Mesothelial cell of epicardium (in vitro differentiated cells): ENCODE results near the gene RUNX2. TPM values are rescaled to one million over a fixed set of nuclear protein-coding genes. Genes with fewer than 3 reads are reported as not detected.

Experiments used
- DNase-seq, 2 experiments: peaks; one replicate each; pipeline ENCODE4 v3.0.0; 2021; ENCODE audit warnings: low spot score in 2 of 2; ENCODE audit not compliant: unreplicated experiment in 2 of 2
- H3K27ac Mint-ChIP-seq: 2 replicates; pipeline ENCODE4 v1.8.0; 2021; ENCODE audit warnings: mixed read lengths
- H3K27me3 Mint-ChIP-seq: 2 replicates; pipeline ENCODE4 v1.8.0; 2021; ENCODE audit warnings: low read depth, mixed read lengths
- H3K36me3 Mint-ChIP-seq: 2 replicates; pipeline ENCODE4 v1.8.0; 2021; ENCODE audit warnings: mixed read lengths
- H3K4me1 Mint-ChIP-seq: 2 replicates; pipeline ENCODE4 v1.8.0; 2021; ENCODE audit warnings: mixed read lengths
- H3K4me3 Mint-ChIP-seq: 2 replicates; pipeline ENCODE4 v1.8.0; 2021; ENCODE audit warnings: mild to moderate bottlenecking, moderate library complexity, mixed read lengths
- H3K9me3 Mint-ChIP-seq: 2 replicates; pipeline ENCODE4 v1.8.0; 2021; ENCODE audit warnings: mixed read lengths
- CTCF ChIP-seq: fragments of 200-600 bp; sonication (generic); IDR thresholded peaks from one replicate; pipeline ENCODE4 v1.5.0; 2021; ENCODE audit warnings: antibody characterized with exemption; ENCODE audit not compliant: unreplicated experiment
- total RNA-seq: library from RNA; stranded (reverse); gene quantifications from 3 replicates; pipeline ENCODE4 v1.2.1, GENCODE V29; 2021

Gene RUNX2
- total RNA-seq, 1 donor from 2014 or later = 4.4 TPM

DNA sequence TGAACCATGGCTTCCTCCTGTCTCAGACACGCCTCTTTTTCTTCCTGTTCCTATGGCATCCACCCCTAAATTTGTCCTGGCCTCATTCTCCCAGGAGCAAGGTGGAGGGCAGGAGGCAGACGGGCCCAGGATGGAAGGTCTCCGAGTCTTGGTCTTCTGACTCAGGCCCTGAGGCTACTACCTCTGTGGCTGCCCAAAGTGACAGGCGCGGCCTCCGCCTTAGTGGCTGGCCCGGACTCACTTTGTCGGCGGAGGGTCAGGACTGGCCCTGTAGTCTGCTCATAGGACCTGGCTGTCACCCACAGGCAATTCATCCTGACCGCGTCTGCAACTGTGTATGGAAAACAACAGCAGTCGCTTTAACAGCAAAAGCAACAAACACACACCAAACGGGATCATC lies 312.7 kb downstream of the RUNX2 start:
- TF ChIP-seq CTCF = no peak
- H3K27ac Mint-ChIP-seq = no peak overlapping the region
- H3K4me1 Mint-ChIP-seq = peaks cover 29% of the 10 kb centered on the region
- H3K27me3 Mint-ChIP-seq = peaks cover 24% of the 10 kb centered on the region
- H3K36me3 Mint-ChIP-seq = no peaks in the 10 kb centered on the region
- no peak for DNase-seq
- no peak overlapping the region for H3K4me3 Mint-ChIP-seq
- H3K9me3 Mint-ChIP-seq = no peaks in the 10 kb centered on the region

DNA sequence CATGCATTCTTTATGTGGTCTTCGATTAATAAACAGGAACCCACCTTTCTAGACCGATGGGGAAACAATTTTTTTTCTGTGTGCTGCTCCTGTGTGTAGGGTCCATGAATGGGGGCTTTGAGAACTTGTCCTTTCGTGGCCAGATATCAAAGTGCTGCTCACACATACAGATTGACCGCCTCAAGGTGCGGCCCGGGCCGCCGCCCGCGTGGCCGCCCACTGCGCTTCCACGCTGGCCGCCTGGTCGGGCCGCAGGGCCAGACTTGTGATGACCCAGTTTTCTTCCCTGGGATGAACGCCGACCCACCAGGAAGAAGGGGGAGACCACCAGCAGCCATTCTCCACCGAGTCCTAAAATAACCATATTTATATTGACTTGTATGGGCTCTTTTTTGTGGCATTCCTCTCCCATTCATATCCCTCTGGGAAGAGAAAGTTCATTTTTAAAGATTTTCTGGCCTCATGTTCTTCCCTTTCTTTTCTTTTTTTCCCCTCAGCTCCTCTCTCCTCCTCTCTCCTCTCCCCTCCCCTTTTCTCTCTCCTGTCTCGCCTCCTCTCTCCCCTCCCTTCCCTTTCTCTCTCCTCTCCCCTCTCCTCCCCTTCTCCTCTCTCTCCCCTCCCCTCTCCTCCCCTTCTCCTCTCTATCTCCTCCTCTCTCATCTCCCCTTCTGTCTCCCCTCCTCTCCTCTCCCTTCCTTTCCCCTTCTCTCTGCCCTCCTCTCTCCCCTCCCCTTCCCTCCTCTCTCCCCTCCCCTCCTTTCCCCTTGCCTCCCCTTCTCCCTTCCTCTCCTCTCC lies 314.4 kb downstream of the RUNX2 start:
- TF ChIP-seq CTCF = no peak
- no peak for DNase-seq
- H3K4me1 Mint-ChIP-seq = peaks cover 36% of the 10 kb centered on the region
- H3K4me3 Mint-ChIP-seq = no peak overlapping the region
- H3K36me3 Mint-ChIP-seq = no peaks in the 10 kb centered on the region
- peaks cover 24% of the 10 kb centered on the region for H3K27me3 Mint-ChIP-seq
- no peak overlapping the region for H3K27ac Mint-ChIP-seq
- no peaks in the 10 kb centered on the region for H3K9me3 Mint-ChIP-seq

DNA sequence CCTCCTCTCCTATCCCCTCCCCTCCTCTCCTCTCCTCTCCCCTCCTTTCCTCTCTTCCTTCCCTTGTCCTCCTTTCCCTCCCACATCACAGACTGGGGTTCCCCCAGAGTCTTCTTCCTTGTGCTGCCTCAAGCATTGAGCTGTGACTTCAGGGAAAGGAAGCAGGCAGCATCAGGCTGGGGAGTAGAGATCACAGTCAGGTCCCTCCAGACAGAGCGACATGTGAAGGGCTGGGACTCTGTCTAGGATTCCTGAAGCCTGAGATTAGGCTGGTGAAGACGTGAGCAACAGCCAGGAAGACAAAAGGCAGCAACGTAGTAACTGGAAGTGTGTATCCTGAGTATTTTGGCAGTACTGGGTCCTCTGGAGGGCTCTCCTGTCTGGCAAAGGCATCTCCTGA lies 315.0 kb downstream of the RUNX2 start:
- peaks cover 39% of the 10 kb centered on the region for H3K4me1 Mint-ChIP-seq
- H3K27me3 Mint-ChIP-seq = peaks cover 24% of the 10 kb centered on the region
- no peaks in the 10 kb centered on the region for H3K9me3 Mint-ChIP-seq
- no peaks in the 10 kb centered on the region for H3K36me3 Mint-ChIP-seq
- no peak overlapping the region for H3K4me3 Mint-ChIP-seq
- no peak for TF ChIP-seq CTCF
- H3K27ac Mint-ChIP-seq = no peak overlapping the region
- DNase-seq = no peak

DNA sequence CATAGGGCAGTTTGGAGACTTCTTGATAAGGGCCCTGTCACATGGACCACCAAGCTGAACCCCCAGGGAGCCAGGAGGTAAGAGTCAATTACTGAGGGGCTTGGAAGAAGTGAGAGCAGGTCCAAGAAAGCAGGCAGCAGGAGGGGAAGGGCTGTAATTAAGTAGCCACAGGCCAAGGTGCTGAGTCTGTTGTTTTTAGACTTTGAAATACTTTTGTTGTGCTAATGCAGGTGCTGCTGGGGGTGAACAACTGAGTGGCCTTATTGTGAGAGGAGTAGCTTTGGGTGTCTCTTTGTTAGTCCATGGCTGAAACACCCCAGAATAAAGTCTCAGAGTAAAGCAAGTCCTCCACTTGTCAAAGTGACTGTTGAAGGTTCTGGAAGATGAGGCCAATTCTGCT lies 316.6 kb downstream of the RUNX2 start:
- no peak for DNase-seq
- no peak overlapping the region for H3K27ac Mint-ChIP-seq
- TF ChIP-seq CTCF = no peak
- H3K36me3 Mint-ChIP-seq = no peaks in the 10 kb centered on the region
- H3K4me3 Mint-ChIP-seq = no peak overlapping the region
- peaks cover 36% of the 10 kb centered on the region for H3K4me1 Mint-ChIP-seq
- peaks cover 24% of the 10 kb centered on the region for H3K27me3 Mint-ChIP-seq
- no peaks in the 10 kb centered on the region for H3K9me3 Mint-ChIP-seq

GRCh38 chr6:45645302-45645701 lies 317.2 kb downstream of the RUNX2 start:
- Mint-ChIP-seq H3K36me3 (no peaks in the 10 kb centered on the region), H3K9me3 (no peaks in the 10 kb centered on the region), H3K27me3 (peaks cover 24% of the 10 kb centered on the region), H3K4me3 (no peak overlapping the region), H3K4me1 (peaks cover 35% of the 10 kb centered on the region), H3K27ac (no peak overlapping the region)
- DNase-seq = no peak
- TF ChIP-seq CTCF = no peak
